ENCODE results near the gene MBLAC1.

DNA sequence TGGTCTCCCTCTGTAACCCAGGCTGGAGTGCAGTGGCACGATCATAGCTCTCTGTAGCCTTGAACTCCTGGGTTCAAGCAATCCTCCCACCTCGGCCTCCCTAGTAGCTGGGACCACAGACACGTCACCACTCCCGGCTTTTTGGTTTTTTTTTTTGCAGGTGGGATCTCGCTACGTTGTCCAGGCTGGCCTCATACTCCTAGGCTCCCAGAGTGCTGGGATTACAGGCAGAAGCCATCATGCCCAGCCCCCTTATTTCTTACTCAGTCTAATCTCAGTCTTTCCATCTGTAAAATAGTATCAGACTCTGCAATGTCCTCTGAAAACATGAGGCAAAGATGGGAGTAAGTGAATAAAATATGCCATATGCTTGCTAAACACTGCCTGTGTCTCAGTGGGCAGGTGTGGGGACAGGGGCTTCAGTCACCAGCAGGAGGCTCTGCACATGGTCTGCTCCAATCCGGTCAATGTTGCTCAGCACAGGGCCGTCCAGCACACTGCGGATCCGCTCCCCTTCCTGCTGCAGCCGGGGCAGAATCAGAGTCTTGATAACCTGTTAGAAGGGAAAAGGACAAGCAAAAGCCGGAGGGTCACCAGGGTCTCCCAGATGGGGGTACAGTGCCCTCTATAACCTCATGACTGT, 17.1 kb upstream of the MBLAC1 start:
- TF ChIP-seq, protein P1, sequence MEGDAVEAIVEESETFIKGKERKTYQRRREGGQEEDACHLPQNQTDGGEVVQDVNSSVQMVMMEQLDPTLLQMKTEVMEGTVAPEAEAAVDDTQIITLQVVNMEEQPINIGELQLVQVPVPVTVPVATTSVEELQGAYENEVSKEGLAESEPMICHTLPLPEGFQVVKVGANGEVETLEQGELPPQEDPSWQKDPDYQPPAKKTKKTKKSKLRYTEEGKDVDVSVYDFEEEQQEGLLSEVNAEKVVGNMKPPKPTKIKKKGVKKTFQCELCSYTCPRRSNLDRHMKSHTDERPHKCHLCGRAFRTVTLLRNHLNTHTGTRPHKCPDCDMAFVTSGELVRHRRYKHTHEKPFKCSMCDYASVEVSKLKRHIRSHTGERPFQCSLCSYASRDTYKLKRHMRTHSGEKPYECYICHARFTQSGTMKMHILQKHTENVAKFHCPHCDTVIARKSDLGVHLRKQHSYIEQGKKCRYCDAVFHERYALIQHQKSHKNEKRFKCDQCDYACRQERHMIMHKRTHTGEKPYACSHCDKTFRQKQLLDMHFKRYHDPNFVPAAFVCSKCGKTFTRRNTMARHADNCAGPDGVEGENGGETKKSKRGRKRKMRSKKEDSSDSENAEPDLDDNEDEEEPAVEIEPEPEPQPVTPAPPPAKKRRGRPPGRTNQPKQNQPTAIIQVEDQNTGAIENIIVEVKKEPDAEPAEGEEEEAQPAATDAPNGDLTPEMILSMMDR (IDR thresholded peaks at IDR 0.05), result peak; percentile 12; the same call in 1 of the 2 replicates
- no peak for TF ChIP-seq ZFX (IDR thresholded peaks at IDR 0.05; ENCODE audit: borderline replicate concordance)
